Ovary (tissue), 9 donors: ENCODE data around the gene PUS1. TPM values are rescaled to one million over a fixed set of nuclear protein-coding genes. Genes with fewer than 3 reads are reported as not detected.

ENCODE experiments used
- DNase-seq, 5 donors: peaks; one replicate each; pipeline ENCODE4 v3.0.0-alpha.2; 2019 to 2020
- H3K27ac ChIP-seq, 2 donors: fragments of 200-600 bp; one replicate each; pipeline versions ENCODE4 v1.5.1 to v1.8.0; 2019 to 2022
- H3K27me3 ChIP-seq: fragments of 200-600 bp; one replicate; pipeline ENCODE4 v1.8.0; 2022
- H3K36me3 ChIP-seq: fragments of 200-600 bp; sonication (generic); one replicate; pipeline ENCODE4 v1.5.1; 2019
- H3K4me1 ChIP-seq: one replicate; pipeline ENCODE4 v1.8.1; 2013; ENCODE audit warnings: mild to moderate bottlenecking, moderate library complexity; ENCODE audit not compliant: insufficient read depth
- H3K4me3 ChIP-seq: fragments of 200-600 bp; sonication (generic); one replicate; pipeline ENCODE4 v1.5.1; 2017
- H3K9me3 ChIP-seq, 2 donors: fragments of 200-600 bp in 1 of 2; sonication (generic) in 1 of 2; one replicate each; pipeline versions ENCODE4 v1.5.1 to v1.8.1; 2013 to 2019; ENCODE audit warnings: mild to moderate bottlenecking in 1 of 2, moderate library complexity in 1 of 2
- CTCF ChIP-seq, 3 donors: fragments of 450-650 bp in 2 of 3; fragments of 200-600 bp in 1 of 3; IDR thresholded peaks; one replicate each; pipeline versions ENCODE4 v1.5.1 to v1.8.0; 2016 to 2022; ENCODE audit warnings: antibody characterized with exemption in 3 of 3, mild to moderate bottlenecking in 1 of 3
- EP300 ChIP-seq: sonication (generic); formaldehyde crosslinking; IDR thresholded peaks from one replicate; pipeline ENCODE4 v1.6.1; 2017; ENCODE audit warnings: antibody characterized with exemption
- POLR2A ChIP-seq: fragments of 450-650 bp; IDR thresholded peaks from one replicate; pipeline ENCODE4 v1.6.1; 2017; ENCODE audit warnings: antibody characterized with exemption, mild to moderate bottlenecking, moderate library complexity
- WGBS, 3 donors: extraction: QIAGEN DNeasy Blood & Tissue Kit in 1 of 3; methylation state at CpG; one replicate each; pipeline versions ENCODE4 v1.1.5 to v1.1.7; 2013 to 2017; 5-methylcytosine and 5-hydroxymethylcytosine counted together
- intact Hi-C, 4 donors: fragments of 100-400 bp; cut with DNase I; formaldehyde crosslinking; loops; one replicate each; pipeline versions ENCODE4 v1.11.0 to v1.15.1; 2022 to 2023
- polyA plus RNA-seq, 2 donors: library from polyadenylated mRNA; stranded (reverse); fragments of 200-250 nt in 1 of 2; fragments of 350-450 nt in 1 of 2; fragmentation: Illumina TruSeq in 1 of 2; extraction: RNeasy Lipid Tissue Mini Kit (QIAGEN cat#74804) in 1 of 2; gene quantifications; one replicate each; pipeline ENCODE4 v1.2.3, GENCODE V29; 2013 to 2014
- total RNA-seq, 7 donors: library from RNA; depleted of rRNA in 2 of 7; stranded (reverse); fragments of >200 nt in 2 of 7; fragmentation: NEBNext Ultra II Directional in 3 of 7; extraction: Animal tissue kit (Norgen Biotek cat#: 25700) in 3 of 7; gene quantifications; one replicate each; pipeline versions ENCODE4 v1.1.0 to v1.2.4, GENCODE V29; 2016 to 2023
- donor health status: DM: no; HTN: no; CAD: no; lungs with moderate emphysema.
- donor health status: DM: no; HTN: no; CAD: no.
- donor health status: Bipolar disorder and iron deficiency.
- donor health status: DM: yes; HTN: yes; CAD: no.
- donor health status: DM: no; HTN: no; CAD: no.
- donor health status: DM: yes; HTN: yes; CAD: no.

PUS1 gene
- total and polyA plus RNA-seq, 9 donors = 3.5 to 34.7 (median 15.9) TPM

GRCh38 chr12:131987552-131987951 is 58.5 kb downstream of the PUS1 start:
- no peak overlapping the region for H3K27ac ChIP-seq
- H3K27me3 ChIP-seq = no peaks in the 10 kb centered on the region
- WGBS, 3 donors = 89 to 96% (median 91%) methylated on average over 8 of the region's 8 CpGs
- TF ChIP-seq POLR2A (no peak), EP300 (no peak), CTCF (IDR thresholded peaks at IDR 0.05) (no peak)
- no peaks in the 10 kb centered on the region for H3K36me3 ChIP-seq
- H3K4me1 ChIP-seq = peaks cover 8% of the 10 kb centered on the region
- intact Hi-C loops = no loop called here
- DNase-seq = no peak
- H3K4me3 ChIP-seq = no peak overlapping the region
- H3K9me3 ChIP-seq = no peaks in the 10 kb centered on the region

GRCh38 chr12:131988054-131988796 is 59.1 kb downstream of the PUS1 start:
- Histone ChIP-seq H3K36me3 (no peaks in the 10 kb centered on the region), H3K27me3 (no peaks in the 10 kb centered on the region), H3K4me1 (peaks cover 8% of the 10 kb centered on the region), H3K27ac (peak overlapping the region in 1 of 2 donors; percentile 22), H3K4me3 (no peak overlapping the region), H3K9me3 (no peaks in the 10 kb centered on the region)
- TF ChIP-seq CTCF (IDR thresholded peaks at IDR 0.05) = no peak
- no peak for TF ChIP-seq POLR2A
- no peak for TF ChIP-seq EP300
- intact Hi-C loops = no loop called here
- WGBS, 3 donors = 38 to 43% (median 43%) methylated on average over 8 of the region's 8 CpGs
- DNase-seq = peak in 1 of 5 donors; percentile 50

GRCh38 chr12:131989021-131989420 is 59.9 kb downstream of the PUS1 start:
- Histone ChIP-seq H3K9me3 (no peaks in the 10 kb centered on the region), H3K27ac (no peak overlapping the region), H3K27me3 (no peaks in the 10 kb centered on the region), H3K4me1 (peaks cover 8% of the 10 kb centered on the region), H3K36me3 (no peaks in the 10 kb centered on the region), H3K4me3 (no peak overlapping the region)
- WGBS, 3 donors = 74 to 84% (median 78%) methylated on average over 12 of the region's 12 CpGs
- intact Hi-C loops = no loop called here
- no peak for DNase-seq
- no peak for TF ChIP-seq CTCF (IDR thresholded peaks at IDR 0.05)
- TF ChIP-seq POLR2A = no peak
- TF ChIP-seq EP300 = no peak

GRCh38 chr12:131990066-131990979 is 61.2 kb downstream of the PUS1 start:
- Histone ChIP-seq H3K4me3 (no peak overlapping the region), H3K27me3 (no peaks in the 10 kb centered on the region), H3K4me1 (peaks cover 8% of the 10 kb centered on the region), H3K9me3 (no peaks in the 10 kb centered on the region), H3K36me3 (no peaks in the 10 kb centered on the region), H3K27ac (no peak overlapping the region)
- WGBS, 3 donors = 81 to 88% (median 86%) methylated on average over 24 of the region's 24 CpGs
- no peak for TF ChIP-seq POLR2A
- no peak for TF ChIP-seq CTCF (IDR thresholded peaks at IDR 0.05)
- TF ChIP-seq EP300 = no peak
- DNase-seq = no peak
- intact Hi-C loops = no loop called here
